GM21423 (cell line): ENCODE measurements around the gene FAM3A.
A peak's percentile ranks its signal among the peaks of the same experiment; 100 is the strongest.
"Not testable (repeated sequence)": the region's sequence is repeated elsewhere in the genome, so short reads cannot be mapped to it uniquely, and the experiment has no call there.

ENCODE experiments used
- ATAC-seq: cut with Tn5 transposase; IDR thresholded peaks from one replicate; pipeline ENCODE4 v1.9.1; 2021; ENCODE audit warnings: mild to moderate bottlenecking, moderate library complexity; ENCODE audit not compliant: unreplicated experiment

Gene FAM3A, protein sequence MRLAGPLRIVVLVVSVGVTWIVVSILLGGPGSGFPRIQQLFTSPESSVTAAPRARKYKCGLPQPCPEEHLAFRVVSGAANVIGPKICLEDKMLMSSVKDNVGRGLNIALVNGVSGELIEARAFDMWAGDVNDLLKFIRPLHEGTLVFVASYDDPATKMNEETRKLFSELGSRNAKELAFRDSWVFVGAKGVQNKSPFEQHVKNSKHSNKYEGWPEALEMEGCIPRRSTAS

DNA sequence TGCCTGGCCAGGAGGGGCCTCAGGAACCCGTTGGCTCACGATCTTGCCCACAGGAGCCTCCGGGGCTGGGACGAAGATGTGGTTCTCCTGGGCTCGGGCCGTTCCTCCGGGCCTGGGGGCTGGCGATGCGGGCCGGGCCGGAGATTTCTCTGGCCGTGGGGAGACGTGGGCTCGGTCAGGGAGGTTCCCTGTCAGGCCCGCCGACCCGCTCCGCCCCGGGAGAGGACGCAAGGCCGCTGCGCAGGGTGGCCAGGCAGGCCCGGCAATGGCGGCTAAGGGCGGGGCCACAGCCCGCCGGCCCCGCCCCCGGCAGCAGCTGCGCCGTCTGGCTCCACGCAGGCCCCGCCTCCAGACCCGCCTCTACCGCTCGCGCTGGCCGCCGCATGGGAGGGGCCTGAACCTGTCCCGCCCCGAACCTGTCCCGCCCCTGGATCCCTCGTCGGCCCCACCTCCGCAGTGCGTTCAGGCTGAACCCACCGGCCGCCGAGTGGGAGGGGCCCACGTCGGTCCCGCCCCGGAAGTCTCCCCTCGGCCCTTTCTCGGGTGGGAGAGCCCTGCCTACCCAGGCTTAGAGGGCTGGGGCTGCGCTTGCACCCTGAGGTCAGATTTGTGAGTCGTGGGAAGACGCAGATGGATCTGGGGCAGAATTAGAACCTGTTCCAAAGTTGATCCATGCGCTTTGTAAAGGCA lies at the start of gene FAM3A:
Gene FAM3A, minus strand, starts transcription at position 267 of the 690 bp plus-strand sequence. CDS start 460 bp downstream, outside the sequence.
- peak; percentile 94 for ATAC-seq

DNA sequence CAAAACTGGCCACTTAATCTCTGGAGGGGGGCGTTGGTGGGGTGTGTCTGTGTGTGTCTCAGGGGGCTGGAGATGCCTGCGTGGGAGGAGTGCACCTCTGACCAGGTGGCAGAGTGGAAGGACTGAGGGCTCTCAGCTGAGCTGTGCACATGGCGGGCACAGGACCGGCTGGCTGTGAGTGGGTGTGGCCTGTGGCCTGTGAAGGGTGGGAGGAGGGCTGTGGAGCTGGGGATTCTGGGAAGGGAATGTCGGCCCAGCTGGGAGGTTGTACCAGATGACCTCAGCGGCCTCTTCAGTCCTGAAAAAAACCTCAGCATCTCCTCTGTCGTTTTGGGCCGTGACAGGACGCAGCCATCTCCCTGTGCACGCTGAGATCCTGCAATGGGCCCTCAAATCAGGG lies 46.3 kb upstream of the FAM3A start:
- not testable (repeated sequence) for ATAC-seq

DNA sequence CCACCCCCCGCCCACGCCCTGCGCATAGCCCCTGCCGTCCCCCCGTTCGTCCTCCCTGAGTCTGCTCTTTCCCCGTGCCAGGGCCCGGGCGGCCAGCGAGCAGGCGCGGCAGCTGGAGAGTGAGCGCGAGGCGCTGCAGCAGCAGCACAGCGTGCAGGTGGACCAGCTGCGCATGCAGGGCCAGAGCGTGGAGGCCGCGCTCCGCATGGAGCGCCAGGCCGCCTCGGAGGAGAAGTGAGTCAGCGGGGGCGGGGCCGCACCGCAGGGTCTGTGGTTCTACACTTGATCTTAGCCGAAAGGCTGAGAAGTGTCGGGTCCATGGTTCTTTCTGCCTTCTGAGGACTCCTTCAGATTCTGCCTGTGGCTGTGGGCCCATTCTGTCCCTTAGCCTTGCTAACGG lies 44.3 kb upstream of the FAM3A start:
- not testable (repeated sequence) for ATAC-seq

DNA sequence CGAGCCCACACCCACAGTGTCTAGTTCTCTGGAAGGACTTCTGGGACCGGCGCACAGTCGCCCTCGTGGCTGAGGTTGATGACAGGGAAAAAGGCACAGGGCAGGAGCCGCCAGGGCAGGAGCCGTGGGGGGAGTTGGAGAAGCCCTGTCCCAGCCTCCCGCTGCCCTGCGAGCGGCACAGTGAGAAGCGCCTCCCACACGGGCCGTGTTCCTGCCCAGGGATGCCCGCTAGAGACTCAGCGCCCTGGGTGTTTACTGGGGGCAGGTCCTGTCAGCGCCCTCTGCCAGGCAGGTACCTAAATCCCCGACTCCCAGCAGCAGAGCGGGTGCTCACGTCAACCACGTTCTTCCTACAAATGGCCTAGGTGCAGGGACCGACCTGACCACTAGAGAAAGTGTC lies 42.9 kb upstream of the FAM3A start:
- not testable (repeated sequence) for ATAC-seq

DNA sequence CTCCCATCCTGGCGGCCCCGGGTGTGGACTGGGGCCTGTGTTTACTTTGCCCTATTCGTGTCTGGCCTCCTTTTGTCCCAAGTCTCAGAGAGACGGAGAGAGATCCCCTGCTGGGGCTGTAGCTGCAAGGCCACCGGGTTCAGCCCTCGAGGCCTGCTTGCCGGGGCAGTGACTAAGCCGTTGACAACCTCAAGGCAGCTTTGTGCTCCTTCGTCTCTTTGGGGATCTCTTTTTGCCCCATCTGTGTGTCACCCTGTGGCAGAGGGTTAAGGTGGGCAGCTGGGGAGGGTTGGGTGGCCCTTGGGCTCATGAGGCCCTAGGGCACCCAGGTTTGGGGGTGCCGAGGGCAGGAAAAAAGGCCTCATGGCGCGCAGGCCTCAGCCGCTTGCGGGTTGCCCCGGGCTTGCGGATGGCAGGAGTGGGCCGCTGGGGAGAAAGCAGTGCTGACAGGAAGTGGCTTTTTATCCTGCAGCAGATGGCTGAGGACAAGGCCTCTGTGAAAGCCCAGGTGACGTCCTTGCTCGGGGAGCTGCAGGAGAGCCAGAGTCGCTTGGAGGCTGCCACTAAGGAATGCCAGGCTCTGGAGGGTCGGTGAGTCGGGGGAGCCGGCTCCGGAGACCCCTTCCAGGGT lies 42.1 kb upstream of the FAM3A start:
- ATAC-seq: not testable (repeated sequence)

DNA sequence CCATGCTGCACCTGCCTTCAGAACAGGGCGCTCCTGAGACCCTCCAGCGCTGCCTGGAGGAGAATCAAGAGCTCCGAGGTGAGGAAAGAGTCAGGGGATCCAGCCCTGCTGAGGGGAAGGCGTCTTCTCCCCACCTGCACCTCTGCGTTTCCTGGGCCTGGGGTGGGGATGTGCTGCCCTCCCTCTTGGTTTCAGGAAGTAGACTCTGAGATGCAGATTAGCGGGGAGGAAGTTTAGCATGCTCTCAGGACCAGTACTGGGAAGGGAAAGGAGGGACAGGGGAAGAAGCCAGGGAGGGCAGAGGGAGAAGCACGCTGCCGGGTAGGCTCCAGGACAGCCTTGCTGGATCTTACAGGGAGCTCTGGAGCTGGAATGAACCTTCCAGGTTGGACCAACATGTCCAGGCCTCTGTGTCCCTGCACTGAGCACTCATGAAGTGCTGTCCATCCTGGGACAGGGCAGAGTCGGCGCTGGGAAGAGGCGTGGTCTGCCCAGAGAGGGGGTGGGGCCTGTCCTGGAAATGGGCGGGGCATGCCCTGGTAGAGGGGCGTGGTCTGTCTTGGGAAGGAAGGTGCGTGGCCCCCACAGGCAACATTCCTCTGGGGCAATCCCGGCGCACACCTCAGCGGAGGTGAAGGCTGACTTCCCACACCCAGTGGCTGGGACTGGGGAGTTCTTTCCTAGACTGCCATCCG lies 36.2 kb upstream of the FAM3A start:
- not testable (repeated sequence) for ATAC-seq

DNA sequence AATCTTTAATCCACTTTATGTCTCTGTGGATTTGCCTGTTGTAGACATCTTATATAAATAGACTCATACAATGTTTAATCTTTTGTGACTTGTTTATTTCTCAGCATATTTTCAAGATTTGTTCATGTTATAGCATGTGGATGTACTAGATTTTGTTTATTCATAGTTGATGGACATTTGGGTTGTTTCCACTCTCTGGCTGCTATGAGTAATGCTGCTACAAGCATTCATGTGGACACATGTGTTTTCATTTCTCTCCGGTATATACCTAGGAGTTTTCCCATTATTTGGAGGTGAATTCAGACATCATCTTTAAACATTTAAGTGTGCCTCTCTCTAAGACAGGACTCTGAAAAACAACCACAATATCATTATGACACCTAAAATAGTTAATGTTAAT lies 33.7 kb upstream of the FAM3A start:
- no peak for ATAC-seq

DNA sequence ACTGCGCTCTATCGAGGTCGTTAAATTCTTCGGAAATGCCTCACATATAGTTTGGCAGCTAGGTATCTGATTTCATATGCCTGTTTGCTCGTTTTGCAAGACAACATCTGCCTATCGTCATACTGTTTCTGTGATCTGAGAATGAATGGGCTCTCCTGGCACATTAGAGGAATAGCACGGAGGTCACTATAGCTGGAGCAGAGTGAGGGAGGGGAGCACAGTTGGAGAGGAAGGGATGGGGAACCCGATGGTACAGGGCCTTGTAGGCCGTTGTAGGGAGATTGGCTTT lies 31.9 kb upstream of the FAM3A start:
- ATAC-seq: no peak

DNA sequence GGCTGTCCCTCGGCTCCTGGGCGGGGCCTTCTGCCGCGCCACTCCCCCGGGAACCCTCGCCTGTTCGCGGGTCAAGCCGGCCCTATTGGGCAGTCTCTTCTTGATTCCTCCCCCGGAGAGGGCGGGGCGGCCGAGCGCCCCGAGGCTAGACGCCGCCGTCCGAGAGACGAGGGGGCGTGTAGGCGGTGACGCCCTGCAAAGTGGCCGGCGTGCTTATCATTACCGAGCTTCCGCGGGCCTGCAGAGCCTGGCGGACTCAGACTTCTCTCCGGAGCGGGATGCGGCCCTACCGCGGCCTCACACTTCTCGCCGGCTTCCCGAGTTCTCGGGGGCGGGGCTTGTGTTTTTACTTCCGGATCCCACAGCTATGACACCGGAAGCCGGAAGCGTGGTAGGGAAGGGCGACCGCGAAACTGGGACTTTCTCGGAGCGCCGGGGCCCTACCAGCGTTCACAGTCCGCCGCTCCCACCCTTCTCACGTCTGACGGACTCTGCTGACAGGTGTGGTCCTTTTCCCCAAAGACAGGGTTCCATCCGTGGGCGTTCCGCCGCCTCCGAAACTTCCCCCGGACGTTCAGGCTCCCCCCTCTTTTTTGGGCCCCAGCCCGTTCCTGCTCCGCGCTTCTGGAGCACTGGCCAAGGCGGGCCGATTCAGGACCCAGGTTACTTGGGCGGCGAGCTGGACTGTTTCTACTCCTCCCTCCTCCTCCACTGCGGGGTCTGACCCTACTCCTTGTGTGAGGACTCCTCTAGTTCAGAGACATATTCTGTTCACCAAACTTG lies 31.4 kb upstream of the FAM3A start, which contains the start of gene IKBKG:
Gene IKBKG, plus strand, starts transcription at position 376 of the 783 bp plus-strand sequence. CDS start 4,383 bp downstream, outside the sequence.
- peak; percentile 81 for ATAC-seq

DNA sequence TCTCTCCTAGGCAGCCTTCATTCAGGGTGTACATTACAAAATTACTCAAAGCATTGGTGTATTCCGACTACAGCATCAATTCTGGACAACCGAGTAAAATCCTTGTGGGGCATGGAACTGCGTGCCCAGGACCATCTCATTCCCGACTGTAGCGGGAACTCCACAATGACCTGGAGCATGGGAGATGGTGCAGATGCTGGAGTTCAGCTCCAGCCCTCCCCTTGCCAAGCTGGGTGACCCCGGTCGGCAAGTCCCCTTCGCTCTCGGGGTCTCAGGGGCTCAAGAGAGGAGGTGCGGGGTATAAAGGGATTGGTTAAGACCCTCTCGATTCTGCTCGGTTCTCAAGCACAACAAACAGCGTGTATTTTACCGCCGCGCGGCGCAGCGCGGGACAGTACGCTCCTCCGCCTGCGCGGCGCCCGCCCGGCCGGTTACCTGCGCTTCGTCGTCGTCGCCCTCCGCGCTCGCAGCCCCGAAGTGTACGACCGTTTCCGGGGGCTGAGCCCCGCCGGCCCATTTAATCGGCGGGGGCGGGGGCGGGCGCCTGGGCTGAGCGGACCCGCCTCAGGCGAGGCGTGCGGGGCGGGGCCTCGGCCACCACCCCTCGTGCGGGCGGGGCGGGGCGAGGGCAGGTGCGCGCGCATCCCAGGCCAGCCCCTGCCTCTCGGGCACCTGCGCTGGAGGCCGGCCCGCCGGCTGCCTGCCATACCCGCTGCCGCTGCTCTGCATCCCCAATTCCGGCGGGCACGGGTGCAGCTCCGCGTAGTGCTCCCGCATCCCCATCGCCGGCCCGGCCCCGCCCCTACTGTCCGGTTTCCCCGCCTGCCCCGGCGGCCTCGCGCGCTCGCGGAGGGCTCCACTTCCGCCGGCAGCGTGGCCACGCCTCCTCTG lies 30.6 kb upstream of the FAM3A start, which contains the start of gene G6PD:
Gene G6PD, minus strand, starts transcription at position 493 of the 891 bp plus-strand sequence. CDS start 691 bp downstream, outside the sequence.
- ATAC-seq: peak; percentile 37

DNA sequence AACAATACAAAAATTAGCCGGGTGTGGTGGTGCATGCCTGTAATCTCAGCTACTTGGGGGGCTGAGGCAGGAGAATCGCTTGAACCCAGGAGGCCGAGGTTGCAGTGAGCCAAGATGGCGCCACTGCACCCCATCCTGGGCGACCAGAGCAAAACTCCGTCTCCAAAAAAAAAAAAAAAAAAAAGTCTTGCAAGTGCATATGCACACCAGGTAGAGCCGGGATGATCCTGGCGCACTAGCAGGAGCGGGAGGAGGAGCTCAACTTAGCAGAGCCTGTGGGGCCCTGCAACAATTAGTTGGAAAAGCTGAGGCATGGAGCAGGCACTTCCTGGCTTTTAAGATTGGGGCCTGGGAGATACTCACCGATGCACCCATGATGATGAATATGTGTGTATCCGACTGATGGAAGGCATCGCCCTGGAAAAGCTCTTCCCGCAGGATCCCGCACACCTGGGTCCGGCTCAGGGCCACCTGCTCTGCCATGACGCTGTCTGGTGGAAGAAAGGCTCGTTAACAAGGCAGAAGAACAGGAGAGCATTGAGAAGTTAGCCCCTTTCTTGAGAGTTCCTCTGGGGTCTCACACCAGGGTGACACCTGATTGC lies 29.7 kb upstream of the FAM3A start:
- no peak for ATAC-seq

DNA sequence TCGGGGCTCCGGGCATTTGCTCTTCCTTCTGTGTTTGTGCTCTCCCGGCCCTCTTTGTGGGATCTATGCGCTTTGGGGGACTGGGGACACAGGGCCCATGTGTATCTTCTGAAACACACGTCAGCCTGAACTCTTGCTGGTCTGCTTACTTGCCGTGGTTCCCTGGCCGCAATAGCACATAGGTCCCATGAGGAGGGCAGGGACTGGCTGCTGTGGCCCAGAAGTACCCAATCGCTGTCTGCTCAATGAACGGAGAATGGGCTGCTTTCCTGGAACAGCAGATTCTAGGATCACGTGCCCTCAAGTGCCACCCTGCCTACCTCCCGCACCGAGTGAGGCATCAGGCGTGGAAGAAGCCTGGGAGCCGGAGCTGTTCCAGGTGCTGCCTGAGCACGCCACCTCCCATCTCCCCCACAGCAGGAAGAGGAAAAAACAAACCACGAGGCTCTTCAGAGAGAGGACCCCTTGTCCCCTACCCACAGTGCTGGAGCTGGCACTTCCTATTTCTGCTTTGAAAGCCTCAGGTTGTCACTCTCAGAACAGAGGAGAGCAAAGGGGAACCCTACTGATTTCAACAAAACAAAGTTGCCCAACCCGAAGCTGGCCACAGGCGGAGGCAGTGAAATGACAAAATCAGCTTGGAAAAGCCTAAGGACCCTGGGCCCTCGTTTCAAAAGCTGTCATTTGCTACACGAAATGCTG lies 26.8 kb upstream of the FAM3A start:
- ATAC-seq: no peak

DNA sequence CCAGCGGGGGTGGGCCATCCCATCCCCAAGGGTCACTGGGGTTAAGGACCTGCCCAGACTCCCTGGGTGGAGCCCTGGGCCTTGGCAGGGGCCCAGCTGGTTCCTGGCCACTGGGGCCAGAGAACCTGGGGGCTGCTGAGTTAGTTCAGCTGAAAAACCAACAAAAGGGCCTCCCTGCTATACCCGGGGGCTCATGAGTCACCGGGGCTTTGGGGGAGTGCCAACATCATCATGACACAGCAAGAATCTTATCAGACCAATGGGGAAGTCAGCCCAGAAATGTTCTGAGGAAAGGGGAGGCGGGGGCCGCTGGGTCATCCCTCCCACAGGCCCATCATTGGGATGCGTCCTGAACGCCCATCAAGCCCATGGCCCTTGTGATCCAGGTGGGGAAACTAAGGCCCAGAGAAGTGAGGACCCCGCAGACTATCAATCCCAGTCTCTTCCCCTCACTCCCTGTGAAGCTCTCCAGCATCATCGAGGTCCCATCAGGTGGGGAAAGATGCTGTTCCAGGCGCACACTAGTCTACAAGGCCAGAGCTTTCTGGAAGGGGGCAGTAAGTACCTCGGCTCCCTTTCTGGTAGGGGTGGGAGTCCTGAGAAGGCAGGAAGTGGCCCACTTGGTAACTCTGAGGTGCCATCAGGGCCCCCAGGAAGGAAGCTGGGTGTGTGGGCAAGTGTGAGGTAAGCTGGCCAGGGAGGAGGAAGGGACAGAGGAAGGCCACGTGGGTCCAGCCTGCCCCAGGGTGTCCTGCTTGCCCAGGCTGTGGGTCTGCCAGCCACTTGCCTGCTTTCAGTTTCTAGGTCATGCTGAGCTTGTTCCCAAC lies 26.1 kb upstream of the FAM3A start:
- no peak for ATAC-seq

DNA sequence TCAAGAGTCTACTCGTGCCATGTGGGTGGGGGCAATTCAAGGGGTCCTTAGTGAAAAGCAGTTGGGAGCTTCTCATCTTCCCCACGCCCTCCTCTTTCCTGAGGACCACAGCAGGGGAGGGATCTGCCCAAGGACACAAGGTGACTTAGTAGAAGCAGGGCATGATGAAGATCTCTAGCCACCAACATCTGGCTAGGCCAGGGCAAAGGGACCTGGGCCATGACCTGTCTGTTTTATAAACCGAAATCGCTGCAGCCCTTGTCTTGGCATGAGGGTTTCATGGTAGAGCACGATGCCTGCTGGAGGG lies 25.5 kb upstream of the FAM3A start:
- no peak for ATAC-seq

DNA sequence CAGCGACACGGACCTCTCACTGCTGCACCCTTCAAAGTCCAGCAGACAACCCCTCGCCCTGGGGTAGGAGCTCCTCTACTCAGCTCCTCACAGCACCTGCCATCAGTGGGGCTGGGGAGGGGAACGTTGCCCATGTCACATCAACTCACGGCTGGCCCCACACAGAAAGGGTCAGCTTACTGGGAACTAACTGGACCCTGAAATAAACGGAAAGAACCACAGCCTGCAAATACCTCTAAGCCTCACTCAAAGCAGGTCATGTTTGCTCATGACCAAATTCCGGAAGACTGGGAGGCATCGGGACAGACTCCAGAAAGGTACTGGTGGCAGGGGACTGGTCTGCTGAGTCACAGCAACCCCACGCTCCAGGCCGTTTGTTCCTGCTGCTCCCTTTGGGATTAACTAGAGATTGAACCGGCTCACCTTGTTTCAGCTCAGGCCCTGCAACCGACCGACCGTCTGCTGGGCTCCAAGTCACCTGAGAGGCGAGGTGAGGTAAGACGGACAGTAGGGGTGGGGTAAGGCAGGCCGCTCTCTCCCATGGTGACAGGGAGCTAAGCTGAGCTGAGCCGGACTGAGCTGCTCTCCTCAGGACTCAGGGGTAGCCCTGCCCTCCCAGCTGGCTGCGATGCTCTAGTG lies 25.0 kb upstream of the FAM3A start:
- no peak for ATAC-seq

DNA sequence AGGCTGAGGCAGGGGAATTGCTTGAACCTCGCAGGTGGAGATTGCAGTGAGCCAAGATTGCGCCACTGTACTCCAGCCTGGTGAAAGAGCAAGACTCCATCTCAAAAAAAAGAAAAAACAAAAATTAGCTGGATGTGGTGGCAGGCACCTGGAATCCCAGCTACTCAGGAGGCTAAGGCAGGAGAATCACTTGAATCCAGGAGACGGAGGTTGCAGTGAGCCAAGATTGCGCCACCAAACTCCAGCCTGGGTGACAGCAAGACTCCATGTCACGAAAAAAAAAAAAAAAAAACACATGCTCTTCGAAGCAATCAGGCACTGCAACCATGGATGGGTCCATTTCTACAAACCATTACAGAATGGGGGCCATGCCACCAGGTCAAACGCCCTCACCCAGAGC lies 24.3 kb upstream of the FAM3A start:
- not testable (repeated sequence) for ATAC-seq

DNA sequence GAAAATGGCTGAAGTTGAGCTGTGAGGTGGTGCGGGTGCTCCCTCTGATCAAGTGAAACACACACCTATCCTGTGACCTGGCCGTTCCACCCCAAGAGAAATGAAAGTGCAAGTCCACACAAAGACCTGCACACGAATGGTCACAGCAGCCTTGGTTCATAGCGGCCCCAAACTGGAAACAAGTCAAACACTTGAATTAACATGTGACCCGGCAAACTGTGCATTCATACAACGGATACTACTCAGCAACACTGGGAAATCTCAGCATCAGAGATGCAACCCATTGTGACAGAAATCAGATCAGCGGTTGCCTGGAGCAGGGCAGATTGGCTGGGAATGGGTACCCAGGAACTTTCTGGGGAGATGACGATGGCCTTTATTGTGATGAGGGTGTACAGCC lies 23.0 kb upstream of the FAM3A start:
- ATAC-seq: no peak

DNA sequence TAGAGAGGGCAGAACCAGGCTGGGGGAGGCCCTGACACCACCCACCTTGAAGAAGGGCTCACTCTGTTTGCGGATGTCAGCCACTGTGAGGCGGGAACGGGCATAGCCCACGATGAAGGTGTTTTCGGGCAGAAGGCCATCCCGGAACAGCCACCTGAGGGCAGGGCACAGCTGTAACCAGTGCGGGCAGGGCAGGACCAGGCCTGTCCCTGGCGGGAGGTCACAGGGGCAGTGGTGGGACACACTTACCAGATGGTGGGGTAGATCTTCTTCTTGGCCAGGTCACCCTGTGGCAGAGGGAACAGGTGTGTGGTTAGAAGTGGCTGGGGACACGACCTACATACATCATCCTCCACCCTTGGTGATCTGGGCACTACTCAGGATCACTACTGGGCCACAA lies 19.9 kb upstream of the FAM3A start:
- ATAC-seq: no peak
